ENCODE measurements around the gene GAL3ST2.
A peak's percentile ranks its signal among the peaks of the same experiment; 100 is the strongest.
"Not testable (repeated sequence)": the region's sequence is repeated elsewhere in the genome, so short reads cannot be mapped to it uniquely, and the experiment has no call there.

Gene GAL3ST2

GRCh38 chr2:241820625-241821384, 44.2 kb downstream of the GAL3ST2 start:
- DNase-seq (ENCODE audit: low spot score), result no peak

GRCh38 chr2:241821460-241822263, 45.0 kb downstream of the GAL3ST2 start:
- no peak for DNase-seq (ENCODE audit: low spot score)

- DNase-seq (ENCODE audit: low spot score), result no peak
Measured at GRCh38 chr2:241822264-241822623, 45.6 kb downstream of the GAL3ST2 start.

DNA sequence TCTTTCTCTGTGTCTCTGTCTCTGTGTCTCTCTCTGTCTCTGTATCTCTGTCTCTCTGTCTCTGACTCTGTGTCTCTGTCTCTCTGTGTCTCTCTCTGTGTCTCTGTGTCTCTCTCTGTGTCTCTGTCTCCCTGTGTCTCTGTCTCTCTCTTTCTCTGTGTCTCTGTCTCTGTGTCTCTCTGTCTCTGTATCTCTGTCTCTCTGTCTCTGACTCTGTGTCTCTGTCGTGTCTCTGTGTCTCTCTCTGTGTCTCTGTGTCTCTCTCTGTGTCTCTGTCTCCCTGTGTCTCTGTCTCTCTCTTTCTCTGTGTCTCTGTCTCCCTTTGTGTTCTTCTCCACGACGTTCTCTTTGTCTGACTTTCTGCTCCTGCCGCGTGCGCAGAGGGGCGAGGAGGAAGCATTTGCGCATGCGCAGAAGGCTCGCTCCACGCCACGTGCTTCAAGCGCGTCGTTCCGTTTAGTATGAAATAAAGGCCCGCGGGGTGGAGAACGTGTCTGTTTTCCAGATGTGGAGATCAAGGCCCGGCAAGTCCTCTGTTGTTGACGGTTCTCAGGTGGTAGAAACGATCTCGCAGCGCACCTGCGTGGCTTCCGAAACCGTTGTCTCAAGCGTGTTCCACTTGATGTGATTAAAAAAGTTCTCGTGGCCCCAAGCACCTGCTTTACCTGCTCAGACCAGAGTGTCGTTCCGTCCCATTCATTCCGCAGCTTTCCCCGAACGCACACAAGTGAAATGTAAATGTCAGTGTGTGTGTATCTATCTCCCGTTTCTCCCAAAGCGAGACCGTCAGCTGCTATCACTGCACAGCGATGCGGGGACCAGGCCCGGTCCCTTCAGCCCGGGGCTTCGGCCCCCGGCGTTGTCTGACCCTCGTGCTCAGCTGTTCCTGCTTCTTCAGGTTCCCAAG, 47.2 kb downstream of the GAL3ST2 start:
- not testable (repeated sequence) for DNase-seq (ENCODE audit: low spot score)

GRCh38 chr2:241827394-241827793, 50.8 kb downstream of the GAL3ST2 start:
- no peak for DNase-seq (ENCODE audit: low spot score)

DNA sequence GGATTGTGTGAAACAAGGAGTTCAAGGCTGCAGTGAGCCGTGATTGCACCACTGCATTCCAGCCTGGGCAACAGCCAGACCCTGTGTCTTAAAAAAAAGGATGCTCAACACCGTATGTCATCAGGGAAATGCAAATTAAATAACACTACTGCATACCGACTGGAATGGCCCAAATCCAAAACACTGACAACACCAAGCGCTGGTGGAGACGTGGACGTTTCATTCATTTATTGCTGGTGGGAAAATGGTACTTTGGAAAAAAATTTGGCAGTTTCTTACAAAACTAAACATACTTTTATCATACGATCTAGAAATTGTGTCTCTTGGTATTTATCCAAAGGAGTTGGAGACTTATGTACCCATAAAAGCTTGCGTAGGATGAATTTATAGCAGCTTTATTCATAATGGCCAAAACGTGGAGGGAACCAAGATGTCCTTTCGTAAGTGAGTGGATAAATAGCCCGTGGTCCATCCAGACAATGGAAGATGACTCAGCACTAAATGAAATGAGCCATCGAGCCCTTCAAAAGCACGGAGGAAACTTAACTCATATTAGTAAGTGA, 56.6 kb downstream of the GAL3ST2 start:
- DNase-seq (ENCODE audit: low spot score), result no peak

DNA sequence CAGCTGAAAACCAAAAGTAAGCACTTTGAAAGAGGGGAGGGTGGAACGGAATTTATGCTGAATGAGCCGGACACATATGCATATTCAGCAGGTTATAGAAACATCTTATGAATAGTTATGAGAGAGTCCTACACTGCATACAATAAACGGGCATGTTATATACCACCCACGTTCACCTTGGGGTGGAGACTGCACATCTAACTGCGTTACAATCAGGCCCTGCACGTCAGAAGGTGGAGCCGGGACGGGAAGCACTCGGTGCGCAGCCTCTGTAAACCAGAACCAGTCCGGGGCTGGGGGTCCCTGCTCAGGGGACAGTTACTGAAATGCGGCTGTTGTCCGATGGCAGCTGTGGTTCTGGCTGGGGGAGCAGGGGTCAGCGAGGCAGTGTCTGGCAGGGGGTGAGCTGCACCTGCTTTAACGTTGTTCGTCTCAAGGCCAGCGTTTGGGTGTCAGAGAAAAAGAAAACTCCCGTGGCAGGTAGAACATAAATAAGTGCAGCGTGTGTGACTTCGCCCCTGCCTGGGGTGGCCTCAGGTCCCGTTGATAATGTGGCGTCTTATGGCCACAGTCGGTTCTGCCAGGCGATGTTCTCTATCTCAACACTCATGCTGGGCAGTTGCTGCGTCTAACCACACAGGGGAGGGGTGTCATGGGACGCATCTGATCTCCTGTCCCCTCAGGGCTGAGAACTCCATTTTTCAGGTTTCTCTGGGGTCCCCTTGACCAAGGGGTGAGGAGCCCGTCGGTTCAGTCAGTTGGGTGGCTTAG, 57.3 kb downstream of the GAL3ST2 start:
- not testable (repeated sequence) for DNase-seq (ENCODE audit: low spot score)

DNA sequence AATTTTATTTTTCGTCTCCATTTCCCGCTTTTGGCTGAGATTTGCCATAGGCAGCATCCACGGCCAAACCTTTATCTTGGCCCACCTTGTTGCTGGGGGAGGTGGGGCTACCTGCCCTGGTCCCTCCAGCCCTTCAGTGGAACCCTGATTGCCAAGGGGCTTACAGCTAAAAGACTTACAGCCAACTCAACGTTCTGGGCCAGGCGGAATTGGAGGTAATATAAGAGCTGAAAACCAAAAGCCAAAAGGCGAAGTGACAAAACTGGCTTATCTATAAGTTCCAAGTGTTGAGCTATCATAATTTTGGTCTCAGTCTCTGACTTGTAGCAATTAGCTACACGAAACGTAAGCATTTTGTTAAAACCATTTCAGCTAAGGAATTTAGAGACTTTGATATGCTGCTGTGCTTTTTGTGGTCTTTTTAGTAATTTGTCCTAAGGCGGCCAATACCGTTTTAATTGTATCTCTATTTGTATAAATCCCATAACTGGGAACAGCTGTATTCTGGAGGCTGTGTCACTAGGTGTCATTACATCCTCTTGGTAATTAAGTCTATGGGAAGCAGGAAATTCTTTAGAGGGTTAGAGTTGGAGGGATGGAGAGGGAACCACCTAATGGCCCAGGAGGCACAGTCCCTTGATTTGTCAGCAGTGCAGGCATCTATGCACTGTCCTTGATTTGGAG, 58.0 kb downstream of the GAL3ST2 start:
- no peak for DNase-seq (ENCODE audit: low spot score)

DNA sequence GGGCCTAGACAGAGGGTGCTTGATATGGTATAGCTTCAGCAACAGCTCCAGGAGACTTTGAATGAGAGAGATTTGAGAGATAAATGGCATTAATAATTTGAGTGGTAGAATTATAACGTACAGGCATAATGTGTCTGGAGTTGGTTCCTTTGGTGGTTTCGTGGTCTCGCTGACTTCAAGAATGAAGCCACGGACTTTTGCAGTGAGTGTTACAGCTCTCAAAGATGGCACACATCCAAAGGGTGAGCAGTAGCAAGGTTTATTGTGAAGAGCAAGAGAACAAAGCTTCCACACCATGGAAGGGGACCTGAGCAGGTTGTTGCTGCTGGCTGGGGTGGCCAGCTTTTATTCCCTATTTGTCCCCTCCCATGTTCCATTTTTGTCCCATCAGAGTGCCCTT, 59.0 kb downstream of the GAL3ST2 start:
- no peak for DNase-seq (ENCODE audit: low spot score)

- no peak for DNase-seq (ENCODE audit: low spot score)
Measured at GRCh38 chr2:241836292-241836691, 59.7 kb downstream of the GAL3ST2 start.

DNA sequence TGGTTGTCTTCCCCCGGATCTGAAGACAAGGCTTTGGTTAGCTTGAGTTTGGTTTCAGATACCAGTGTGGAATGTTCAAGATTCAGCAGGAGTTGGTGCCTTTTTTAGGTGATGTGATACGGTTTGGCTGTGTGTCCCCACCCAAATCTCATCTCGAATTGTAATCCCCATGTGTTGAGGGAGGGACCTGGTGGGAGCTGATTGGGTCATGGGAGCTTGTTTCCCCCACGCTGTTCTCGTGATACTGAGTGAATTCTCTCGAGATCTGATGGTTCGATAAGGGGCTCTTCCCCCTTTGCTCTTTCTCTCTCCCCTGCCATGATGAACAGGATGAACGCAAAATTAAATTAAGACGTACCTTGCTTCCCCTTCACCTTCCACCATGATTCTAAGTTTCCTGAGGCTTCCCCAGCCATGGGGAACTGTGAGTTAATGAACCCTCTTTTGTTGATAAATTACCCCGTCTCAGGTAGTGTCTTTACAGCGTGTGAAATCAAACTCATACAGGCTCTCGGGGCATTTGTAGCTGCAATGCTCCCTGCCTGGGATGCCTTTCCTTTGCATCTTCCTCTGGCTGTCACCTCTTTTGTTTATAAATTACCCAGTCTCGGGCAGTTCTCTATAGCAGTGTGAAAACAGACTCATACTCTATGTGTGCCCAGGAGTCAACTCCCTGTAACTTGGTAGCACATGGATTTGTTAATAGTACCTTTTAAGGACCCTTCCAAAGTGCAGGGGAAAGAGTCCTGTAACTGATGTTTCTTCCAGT, 60.8 kb downstream of the GAL3ST2 start:
- DNase-seq (ENCODE audit: low spot score), result no peak

GRCh38 chr2:241841181-241842066, 64.8 kb downstream of the GAL3ST2 start:
- DNase-seq (ENCODE audit: low spot score), result no peak

DNA sequence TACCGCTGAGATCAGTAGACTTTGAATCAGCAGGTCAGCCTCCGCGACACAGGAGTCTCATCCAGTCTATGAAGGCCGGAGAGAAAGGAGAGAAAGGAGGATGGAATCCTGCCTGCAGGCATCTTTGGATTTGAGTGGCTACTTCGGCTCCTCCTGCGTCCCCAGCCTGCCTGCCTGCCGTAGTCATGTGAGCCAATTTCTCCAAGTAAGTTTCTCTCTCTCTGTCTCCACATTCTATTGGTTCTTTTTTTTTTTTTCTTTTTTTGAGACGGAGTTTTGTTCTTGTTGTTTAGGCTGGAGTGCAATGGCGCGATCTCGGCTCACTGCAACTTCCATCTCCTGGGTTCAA, 65.4 kb downstream of the GAL3ST2 start:
- no peak for DNase-seq (ENCODE audit: low spot score)

GRCh38 chr2:241842620-241843211, 66.1 kb downstream of the GAL3ST2 start:
- DNase-seq (ENCODE audit: low spot score), result peak; percentile 40

DNA sequence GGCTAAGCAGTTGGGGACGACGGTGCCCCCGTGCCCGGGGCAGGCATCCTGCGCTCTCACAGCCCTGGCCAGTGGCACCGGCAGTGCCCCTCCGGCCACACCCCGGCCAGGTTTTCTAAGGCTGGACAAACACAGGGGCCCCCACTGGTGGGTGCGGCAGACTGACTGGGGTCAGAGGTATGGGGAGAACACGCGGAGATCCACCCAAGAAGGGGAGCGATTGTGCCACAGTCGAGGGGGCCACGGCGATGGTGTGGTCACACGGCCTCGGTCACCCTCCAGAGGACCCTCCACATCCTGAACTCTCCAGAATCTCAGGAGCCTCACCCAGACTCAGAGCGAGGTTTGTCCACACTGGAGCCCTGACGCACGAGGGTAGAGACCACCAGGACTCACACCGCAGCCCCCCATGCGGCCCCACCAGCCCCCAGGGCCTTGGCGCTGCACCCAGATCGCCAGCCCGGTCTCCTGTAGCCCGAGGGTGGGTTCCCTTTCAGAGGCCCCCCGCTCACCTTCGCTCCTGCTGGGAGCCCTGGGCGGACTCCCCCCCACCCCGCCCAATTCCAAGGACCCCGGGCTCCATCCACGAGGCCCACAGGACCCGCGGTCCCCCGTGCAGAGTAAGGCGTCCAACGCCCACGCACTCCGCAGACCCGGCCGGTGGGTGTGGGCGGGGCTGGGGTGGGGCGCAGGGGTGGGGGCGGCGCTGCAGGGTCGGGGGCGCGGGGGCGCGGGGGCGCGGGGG, 66.9 kb downstream of the GAL3ST2 start:
- DNase-seq (ENCODE audit: low spot score), result no peak

GRCh38 chr2:241844066-241844728, 67.6 kb downstream of the GAL3ST2 start:
- DNase-seq (ENCODE audit: low spot score), result peak; percentile 73

DNA sequence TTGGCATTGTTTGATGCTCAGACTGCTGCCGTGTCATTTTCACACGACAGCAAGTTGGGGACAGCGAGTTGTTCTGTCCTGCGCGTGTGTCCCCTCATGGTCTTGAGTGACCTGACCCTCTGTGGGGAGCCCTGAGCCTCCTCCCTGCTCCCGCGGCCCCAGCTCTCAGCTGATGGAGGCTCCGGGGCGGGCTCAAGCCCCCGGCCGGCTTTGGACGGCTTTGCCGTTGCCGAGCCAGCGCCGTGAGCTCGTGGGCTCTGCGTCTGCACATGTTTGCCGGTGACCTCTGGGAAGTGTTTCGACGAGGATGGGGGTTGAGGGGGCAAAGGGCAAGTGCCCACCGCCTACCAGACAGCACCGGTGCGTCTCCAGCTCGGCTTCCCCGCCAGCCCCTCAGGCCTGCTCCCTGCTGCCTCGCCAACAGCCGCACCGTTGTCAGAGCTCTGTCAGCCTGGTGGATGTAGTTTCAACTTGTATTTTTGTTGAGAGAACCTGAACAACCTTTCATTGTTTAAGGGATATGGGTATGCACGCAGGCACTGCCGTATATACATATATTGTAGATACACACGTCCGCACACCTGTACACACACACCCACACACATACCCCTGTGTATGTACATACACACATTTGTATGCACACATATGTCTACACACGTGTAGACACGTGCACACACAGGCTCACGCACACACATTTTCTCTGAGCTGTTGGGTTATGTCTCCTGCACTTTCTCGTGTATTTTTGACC, 68.4 kb downstream of the GAL3ST2 start:
- DNase-seq (ENCODE audit: low spot score), result no peak

All from CD4-positive, alpha-beta T cell treated with Interleukin-2 at 100 ng/mL for 4 hours (primary cell).